Measurements from ENCODE around the gene WARS2.

The WARS2 gene

DNA sequence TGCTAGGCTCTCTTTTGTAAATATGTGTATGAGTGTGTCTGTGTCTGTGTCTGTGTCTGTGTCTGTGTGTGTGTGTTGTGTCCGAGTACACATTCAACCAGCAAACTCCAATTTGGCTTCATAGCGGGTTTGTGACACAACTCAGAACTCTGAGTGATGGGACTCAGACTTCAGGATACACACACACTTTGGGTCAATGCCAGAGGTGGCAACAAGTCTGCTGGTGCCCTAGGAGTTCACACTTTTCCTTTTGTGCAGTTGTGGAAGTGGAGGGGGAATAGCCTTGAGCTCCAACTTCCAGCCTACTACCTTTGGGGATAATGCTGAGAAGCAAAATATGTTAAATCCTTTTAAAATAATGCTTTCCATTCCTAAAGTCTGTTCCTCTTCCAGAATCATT, 135.7 kb downstream of the WARS2 start:
- Histone ChIP-seq H3K27me3 (ENCODE audit: control insufficient read depth, insufficient read depth, low read length, poor library complexity, severe bottlenecking) (peaks cover 98% of the 10 kb centered on the region), H3K4me3 (ENCODE audit: insufficient read depth, low read depth, low read length) (no peak overlapping the region), H3K4me1 (ENCODE audit: control insufficient read depth, insufficient read depth, low read length) (peaks cover 5% of the 10 kb centered on the region), H3K36me3 (ENCODE audit: control insufficient read depth, insufficient read depth, low read length) (no peaks in the 10 kb centered on the region), H3K27ac (ENCODE audit: insufficient read depth, low read depth, low read length, poor library complexity, severe bottlenecking) (no peak overlapping the region), H3K9me3 (ENCODE audit: control insufficient read depth, low read length) (no peaks in the 10 kb centered on the region)
- 78 to 82% methylated on average over 2 of the region's 2 CpGs for WGBS, 2 experiments

DNA sequence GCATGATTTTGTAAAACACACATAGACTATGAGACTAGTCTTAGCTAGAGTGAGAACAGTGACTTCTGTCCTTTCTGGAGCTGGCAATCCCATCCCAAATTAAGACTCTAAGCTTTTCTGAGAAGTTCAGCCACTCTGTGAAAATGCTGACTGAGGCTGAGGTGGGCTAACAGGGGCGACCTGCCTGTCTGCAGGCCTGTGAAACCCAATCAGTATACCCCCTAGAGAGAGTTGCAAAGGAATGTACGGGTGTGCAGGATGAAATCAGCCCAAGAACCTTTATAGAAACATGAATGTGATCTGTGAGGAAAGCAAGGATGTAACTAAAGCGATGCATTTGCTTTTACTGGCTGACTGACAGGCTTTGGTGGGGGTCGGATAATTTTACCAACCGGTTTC, 136.3 kb downstream of the WARS2 start:
- peaks cover 100% of the 10 kb centered on the region for H3K27me3 ChIP-seq (ENCODE audit: control insufficient read depth, insufficient read depth, low read length, poor library complexity, severe bottlenecking)
- no peak overlapping the region for H3K4me3 ChIP-seq (ENCODE audit: insufficient read depth, low read depth, low read length)
- H3K27ac ChIP-seq (ENCODE audit: insufficient read depth, low read depth, low read length, poor library complexity, severe bottlenecking): no peak overlapping the region
- no peaks in the 10 kb centered on the region for H3K9me3 ChIP-seq (ENCODE audit: control insufficient read depth, low read length)
- WGBS, 2 experiments: 59 to 84% methylated on average over 5 of the region's 5 CpGs
- H3K4me1 ChIP-seq (ENCODE audit: control insufficient read depth, insufficient read depth, low read length): peaks cover 5% of the 10 kb centered on the region
- H3K36me3 ChIP-seq (ENCODE audit: control insufficient read depth, insufficient read depth, low read length): no peaks in the 10 kb centered on the region

DNA sequence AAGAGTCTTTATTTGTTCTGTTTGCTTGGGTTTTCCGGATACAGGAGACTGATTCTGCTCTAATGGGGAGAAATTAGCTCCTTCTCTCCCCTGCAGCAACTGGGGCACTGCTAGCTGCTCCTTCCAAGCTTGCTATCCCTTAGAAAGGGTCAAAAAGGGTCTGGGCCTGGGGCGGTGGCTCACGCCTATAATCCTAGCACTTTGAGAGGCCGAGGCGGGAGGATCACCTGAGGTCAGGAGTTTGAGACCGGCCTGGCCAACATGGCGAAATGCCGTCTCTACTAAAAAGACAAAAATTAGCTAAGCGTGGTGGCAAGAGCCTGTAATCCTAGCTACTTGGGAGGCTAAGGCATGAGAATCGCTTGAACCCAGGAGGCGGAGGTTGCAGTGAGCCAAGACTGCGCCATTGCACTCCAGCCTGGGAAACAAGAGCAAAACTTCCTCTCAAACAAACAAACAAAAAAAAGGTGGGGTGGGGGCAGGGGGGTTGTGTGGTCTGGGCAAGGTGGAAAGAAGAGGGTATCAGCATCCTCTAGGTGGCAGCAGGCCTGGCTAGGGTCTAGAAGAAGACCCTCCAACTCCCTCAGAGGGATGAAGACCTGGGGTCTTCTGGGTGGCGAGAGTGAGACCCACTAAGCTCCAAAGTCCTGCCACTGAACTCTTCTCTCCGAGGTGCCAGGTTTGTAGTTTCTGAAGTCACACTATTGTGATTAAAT, 136.9 kb downstream of the WARS2 start:
- H3K4me1 ChIP-seq (ENCODE audit: control insufficient read depth, insufficient read depth, low read length): peaks cover 5% of the 10 kb centered on the region
- no peak overlapping the region for H3K27ac ChIP-seq (ENCODE audit: insufficient read depth, low read depth, low read length, poor library complexity, severe bottlenecking)
- no peaks in the 10 kb centered on the region for H3K9me3 ChIP-seq (ENCODE audit: control insufficient read depth, low read length)
- WGBS, 2 experiments: 88% methylated on average over 13 to 14 of the region's 14 CpGs
- no peaks in the 10 kb centered on the region for H3K36me3 ChIP-seq (ENCODE audit: control insufficient read depth, insufficient read depth, low read length)
- peaks cover 100% of the 10 kb centered on the region for H3K27me3 ChIP-seq (ENCODE audit: control insufficient read depth, insufficient read depth, low read length, poor library complexity, severe bottlenecking)
- H3K4me3 ChIP-seq (ENCODE audit: insufficient read depth, low read depth, low read length): no peak overlapping the region

DNA sequence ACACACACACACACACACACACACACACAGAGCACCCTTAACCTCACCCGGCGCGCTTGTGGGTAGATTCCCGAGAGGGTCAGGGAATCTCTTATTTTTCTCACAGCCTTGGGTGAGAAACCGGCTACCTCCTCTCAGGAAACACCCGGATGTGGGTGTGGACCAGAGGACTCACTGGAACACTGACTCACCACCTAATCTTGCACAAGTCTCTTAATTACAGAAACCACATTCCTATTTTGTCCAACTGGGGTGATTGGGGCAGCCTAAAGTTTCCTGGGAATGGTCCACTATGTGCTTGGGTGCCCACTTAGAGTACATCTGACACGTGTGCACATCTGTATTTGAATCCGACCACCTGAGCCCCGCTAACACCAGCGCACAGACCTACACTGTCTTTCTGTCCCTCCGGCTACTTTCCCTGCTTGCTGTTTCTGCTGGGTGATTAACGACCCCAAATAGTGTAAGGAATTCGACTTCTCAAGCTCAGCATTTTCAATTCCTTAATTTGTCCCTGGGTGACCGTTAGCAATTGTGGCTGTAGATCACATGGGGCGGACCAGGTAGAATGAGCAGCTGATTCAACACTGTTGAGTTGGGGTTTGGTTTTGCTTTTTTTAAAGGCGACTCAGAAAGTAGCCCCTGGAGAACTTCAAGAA, 138.3 kb downstream of the WARS2 start:
- peaks cover 3% of the 10 kb centered on the region for H3K4me1 ChIP-seq (ENCODE audit: control insufficient read depth, insufficient read depth, low read length)
- H3K36me3 ChIP-seq (ENCODE audit: control insufficient read depth, insufficient read depth, low read length): no peaks in the 10 kb centered on the region
- peaks cover 99% of the 10 kb centered on the region for H3K27me3 ChIP-seq (ENCODE audit: control insufficient read depth, insufficient read depth, low read length, poor library complexity, severe bottlenecking)
- no peak overlapping the region for H3K4me3 ChIP-seq (ENCODE audit: insufficient read depth, low read depth, low read length)
- no peak overlapping the region for H3K27ac ChIP-seq (ENCODE audit: insufficient read depth, low read depth, low read length, poor library complexity, severe bottlenecking)
- 64 to 70% methylated on average over 16 of the region's 16 CpGs for whole genome bisulfite sequencing, 2 experiments
- no peaks in the 10 kb centered on the region for H3K9me3 ChIP-seq (ENCODE audit: control insufficient read depth, low read length)

DNA sequence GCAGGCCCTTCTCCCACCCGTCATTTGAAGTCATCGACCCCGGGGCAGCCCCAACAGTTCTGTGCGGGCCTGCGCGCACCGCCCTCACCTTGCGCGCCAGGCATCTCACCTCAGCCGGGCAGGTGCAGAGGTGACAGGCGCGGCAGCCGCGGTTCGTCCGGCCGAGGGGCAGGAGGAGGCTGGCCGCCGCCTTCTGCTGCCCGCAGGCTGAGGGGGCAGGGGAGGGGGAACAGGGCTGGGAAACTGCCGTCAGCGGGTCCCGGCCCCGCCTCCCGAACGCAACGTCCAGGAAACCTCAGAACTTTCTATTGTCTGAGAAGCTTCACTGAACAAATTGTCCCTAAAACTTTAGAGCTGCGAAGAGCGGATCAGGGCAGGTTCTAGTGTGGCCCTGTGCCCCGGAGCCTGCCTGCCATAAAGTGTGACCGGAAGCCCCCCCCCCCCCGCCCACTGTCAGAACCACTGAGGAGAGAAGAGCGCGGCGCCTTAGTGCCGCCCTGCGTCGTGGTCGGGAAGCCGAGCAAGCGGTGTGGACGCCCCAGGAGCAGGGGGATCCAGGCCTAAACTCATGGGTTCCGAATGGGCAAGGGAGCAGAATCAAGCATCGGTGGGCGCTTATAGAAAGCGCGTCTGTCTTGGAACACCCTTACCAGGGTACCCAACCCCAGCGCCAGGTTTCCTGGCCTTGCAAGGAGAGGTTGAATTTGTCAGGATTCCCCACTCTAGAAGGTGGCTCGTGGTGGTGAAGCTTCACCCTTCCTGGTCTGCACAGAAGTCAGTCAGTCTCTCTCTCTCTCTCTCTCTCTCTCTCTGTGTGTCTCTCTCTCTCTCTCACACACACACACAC, 139.0 kb downstream of the WARS2 start:
- H3K4me1 ChIP-seq (ENCODE audit: control insufficient read depth, insufficient read depth, low read length): no peaks in the 10 kb centered on the region
- peaks cover 99% of the 10 kb centered on the region for H3K27me3 ChIP-seq (ENCODE audit: control insufficient read depth, insufficient read depth, low read length, poor library complexity, severe bottlenecking)
- H3K27ac ChIP-seq (ENCODE audit: insufficient read depth, low read depth, low read length, poor library complexity, severe bottlenecking): no peak overlapping the region
- peak overlapping the region; percentile 13 for H3K4me3 ChIP-seq (ENCODE audit: insufficient read depth, low read depth, low read length)
- WGBS, 2 experiments: 38 to 44% methylated on average over 49 of the region's 49 CpGs
- no peaks in the 10 kb centered on the region for H3K9me3 ChIP-seq (ENCODE audit: control insufficient read depth, low read length)
- H3K36me3 ChIP-seq (ENCODE audit: control insufficient read depth, insufficient read depth, low read length): no peaks in the 10 kb centered on the region

DNA sequence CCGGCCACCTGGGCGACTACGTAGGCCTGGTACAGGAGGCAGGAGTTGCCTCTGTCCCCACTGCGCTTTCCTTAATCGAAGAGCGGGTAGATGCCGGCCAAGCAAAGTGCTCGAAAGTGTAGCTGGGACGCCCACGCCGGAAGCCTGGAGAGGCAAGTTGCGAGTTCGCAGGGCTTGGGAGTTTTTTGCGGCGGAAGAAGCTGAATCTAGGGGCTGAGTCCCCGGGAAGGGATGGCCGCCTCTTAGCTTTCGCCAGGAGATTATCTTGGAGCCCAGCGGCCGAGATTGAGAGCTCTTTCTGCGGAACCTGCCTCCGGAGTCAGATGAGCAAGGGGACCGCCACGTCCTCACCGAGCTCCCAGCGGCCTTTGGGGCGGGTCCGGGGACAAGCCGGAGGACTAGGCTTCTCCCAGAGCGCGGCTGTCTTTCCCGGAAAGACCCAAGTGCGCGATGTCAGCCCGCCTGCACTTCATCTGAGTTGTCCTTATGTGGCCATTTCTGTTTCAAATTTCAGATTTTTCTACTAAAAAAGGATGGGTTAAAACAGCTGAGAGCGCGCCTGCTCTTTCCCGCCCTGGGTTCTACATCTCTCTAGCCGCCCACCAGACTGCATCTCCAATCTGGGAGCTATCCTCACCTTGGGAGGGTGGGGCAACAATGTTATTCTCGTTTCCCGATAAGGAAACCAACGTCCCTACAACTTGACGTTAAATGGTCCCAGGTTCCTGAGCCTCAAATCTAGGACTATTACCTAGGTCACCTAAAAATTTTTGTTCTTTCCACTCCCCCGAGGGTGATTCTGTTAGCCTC, 139.9 kb downstream of the WARS2 start:
- no peaks in the 10 kb centered on the region for H3K4me1 ChIP-seq (ENCODE audit: control insufficient read depth, insufficient read depth, low read length)
- H3K27me3 ChIP-seq (ENCODE audit: control insufficient read depth, insufficient read depth, low read length, poor library complexity, severe bottlenecking): peaks cover 99% of the 10 kb centered on the region
- WGBS, 2 experiments: 40 to 42% methylated on average over 44 of the region's 44 CpGs
- H3K9me3 ChIP-seq (ENCODE audit: control insufficient read depth, low read length): no peaks in the 10 kb centered on the region
- no peaks in the 10 kb centered on the region for H3K36me3 ChIP-seq (ENCODE audit: control insufficient read depth, insufficient read depth, low read length)
- peak overlapping the region; percentile 13 for H3K4me3 ChIP-seq (ENCODE audit: insufficient read depth, low read depth, low read length)
- no peak overlapping the region for H3K27ac ChIP-seq (ENCODE audit: insufficient read depth, low read depth, low read length, poor library complexity, severe bottlenecking)

DNA sequence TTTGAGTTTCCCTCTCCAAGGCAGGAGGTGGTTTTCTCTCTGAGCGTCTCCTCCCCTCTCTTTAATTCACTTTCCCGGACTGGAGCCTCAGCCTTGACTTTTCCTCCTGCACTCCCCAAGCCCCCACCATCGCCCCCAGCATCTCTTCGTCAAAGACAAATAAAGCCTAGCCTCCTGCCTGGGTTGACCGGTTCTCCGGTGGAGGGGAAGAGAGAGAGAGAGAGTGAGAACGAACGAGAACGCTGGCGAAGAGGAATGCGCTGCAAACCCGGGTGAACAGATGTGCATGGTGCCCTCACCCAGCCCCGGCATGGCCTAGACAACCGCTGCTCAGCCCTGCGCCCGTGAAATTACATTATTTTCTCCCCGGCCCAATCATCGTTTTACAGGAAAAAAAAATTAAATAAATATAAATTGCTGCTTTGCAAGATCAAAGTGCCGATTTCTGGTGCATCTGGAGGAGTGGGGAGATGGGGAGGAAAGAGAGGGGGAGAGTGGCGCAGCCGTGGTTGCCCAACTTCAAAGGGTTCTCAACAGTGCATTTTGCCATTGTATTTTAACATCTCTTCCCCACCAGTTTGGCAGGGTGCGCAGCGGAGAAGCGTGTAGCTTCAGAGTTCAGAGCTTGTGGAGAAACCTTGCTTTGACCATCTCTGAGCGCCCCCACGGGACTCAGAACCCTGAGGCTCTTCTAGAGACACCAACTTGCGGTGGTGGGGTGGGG, 140.9 kb downstream of the WARS2 start:
- Histone ChIP-seq H3K27me3 (ENCODE audit: control insufficient read depth, insufficient read depth, low read length, poor library complexity, severe bottlenecking) (peaks cover 99% of the 10 kb centered on the region), H3K27ac (ENCODE audit: insufficient read depth, low read depth, low read length, poor library complexity, severe bottlenecking) (no peak overlapping the region)
- WGBS, 2 experiments: 56 to 60% methylated on average over 24 to 27 of the region's 27 CpGs

DNA sequence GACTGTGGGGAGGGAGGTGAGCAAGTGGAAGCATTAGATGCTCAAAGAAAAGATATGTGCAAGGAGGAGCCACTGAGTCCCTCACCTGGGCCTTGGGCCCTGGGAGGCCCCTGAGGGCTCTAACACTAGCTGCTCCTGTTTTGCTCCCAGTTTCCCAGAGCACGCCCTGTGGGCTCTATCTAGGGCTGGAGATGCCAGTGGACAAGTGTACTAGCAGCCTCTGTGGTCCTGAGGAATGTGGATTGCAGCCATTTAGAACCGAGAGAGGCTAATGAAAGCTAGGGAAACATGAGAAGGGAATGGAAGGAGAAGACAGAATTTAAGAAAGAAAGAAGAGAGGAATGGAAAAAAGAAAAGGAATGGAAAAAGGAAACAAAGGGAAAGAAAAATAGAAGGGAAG, 142.3 kb downstream of the WARS2 start:
- Histone ChIP-seq H3K9me3 (ENCODE audit: control insufficient read depth, low read length) (no peaks in the 10 kb centered on the region), H3K27me3 (ENCODE audit: control insufficient read depth, insufficient read depth, low read length, poor library complexity, severe bottlenecking) (peaks cover 99% of the 10 kb centered on the region), H3K36me3 (ENCODE audit: control insufficient read depth, insufficient read depth, low read length) (no peaks in the 10 kb centered on the region), H3K27ac (ENCODE audit: insufficient read depth, low read depth, low read length, poor library complexity, severe bottlenecking) (no peak overlapping the region), H3K4me3 (ENCODE audit: insufficient read depth, low read depth, low read length) (no peak overlapping the region), H3K4me1 (ENCODE audit: control insufficient read depth, insufficient read depth, low read length) (no peaks in the 10 kb centered on the region)
- 76 to 79% methylated on average over 2 of the region's 2 CpGs for WGBS, 2 experiments

More for the DNA sequence above, 140.9 kb downstream of the WARS2 start:
- Histone ChIP-seq H3K4me1 (ENCODE audit: control insufficient read depth, insufficient read depth, low read length) (no peaks in the 10 kb centered on the region), H3K36me3 (ENCODE audit: control insufficient read depth, insufficient read depth, low read length) (no peaks in the 10 kb centered on the region), H3K9me3 (ENCODE audit: control insufficient read depth, low read length) (no peaks in the 10 kb centered on the region), H3K4me3 (ENCODE audit: insufficient read depth, low read depth, low read length) (no peak overlapping the region)

DNA sequence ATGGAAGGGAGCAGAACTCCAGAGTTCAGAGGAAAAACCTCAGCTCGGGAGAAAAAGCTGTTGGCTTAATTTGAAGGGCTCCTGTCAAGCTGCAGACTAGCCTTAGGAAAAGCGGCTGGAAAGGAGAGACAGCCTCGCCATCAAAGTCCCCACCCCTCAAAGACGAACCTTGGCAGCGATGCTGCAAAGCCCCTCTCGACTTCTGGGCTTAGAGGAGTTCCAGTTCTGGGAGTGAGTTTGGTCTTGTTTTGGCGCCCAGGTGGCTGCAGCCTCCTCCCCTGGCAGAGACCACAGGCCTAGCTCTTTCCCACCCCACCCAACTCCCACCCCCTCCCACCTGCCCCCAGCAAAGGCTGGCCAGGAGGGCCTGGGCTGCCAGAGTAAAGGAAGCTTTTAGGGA, 143.2 kb downstream of the WARS2 start:
- Histone ChIP-seq H3K4me1 (ENCODE audit: control insufficient read depth, insufficient read depth, low read length) (no peaks in the 10 kb centered on the region), H3K27me3 (ENCODE audit: control insufficient read depth, insufficient read depth, low read length, poor library complexity, severe bottlenecking) (peaks cover 99% of the 10 kb centered on the region), H3K27ac (ENCODE audit: insufficient read depth, low read depth, low read length, poor library complexity, severe bottlenecking) (no peak overlapping the region), H3K4me3 (ENCODE audit: insufficient read depth, low read depth, low read length) (no peak overlapping the region), H3K9me3 (ENCODE audit: control insufficient read depth, low read length) (no peaks in the 10 kb centered on the region), H3K36me3 (ENCODE audit: control insufficient read depth, insufficient read depth, low read length) (no peaks in the 10 kb centered on the region)
- WGBS, 2 experiments: 77 to 79% methylated on average over 6 to 7 of the region's 7 CpGs
